IPS-15b (cell line): Measurements from ENCODE around the gene ARHGAP30.

Experiments used
- H3K27me3 ChIP-seq: one replicate; pipeline ENCODE4 v1.6.1; 2013; ENCODE audit warnings: low read length; ENCODE audit not compliant: control insufficient read depth, insufficient read depth
- H3K36me3 ChIP-seq: one replicate; pipeline ENCODE4 v1.6.1; 2013; ENCODE audit warnings: low read length; ENCODE audit not compliant: control insufficient read depth, insufficient read depth
- H3K4me1 ChIP-seq: one replicate; pipeline ENCODE4 v1.6.1; 2013; ENCODE audit warnings: mild to moderate bottlenecking, low read length; ENCODE audit not compliant: control insufficient read depth, insufficient read depth
- H3K4me3 ChIP-seq: one replicate; pipeline ENCODE4 v1.5.1; 2013; ENCODE audit warnings: low read depth, low read length
- H3K9ac ChIP-seq: one replicate; pipeline ENCODE4 v1.6.1; 2013; ENCODE audit warnings: low read depth, mild to moderate bottlenecking, low read length
- H3K9me3 ChIP-seq: one replicate; pipeline ENCODE4 v1.6.1; 2013; ENCODE audit warnings: mild to moderate bottlenecking, low read length; ENCODE audit not compliant: control insufficient read depth, insufficient read depth

Gene ARHGAP30

GRCh38 chr1:161088587-161089110, 19.0 kb upstream of the ARHGAP30 start:
- Histone ChIP-seq H3K4me3 (no peak overlapping the region), H3K9ac (no peak overlapping the region), H3K4me1 (peaks cover 6% of the 10 kb centered on the region), H3K9me3 (no peaks in the 10 kb centered on the region), H3K27me3 (no peaks in the 10 kb centered on the region), H3K36me3 (no peaks in the 10 kb centered on the region)

DNA sequence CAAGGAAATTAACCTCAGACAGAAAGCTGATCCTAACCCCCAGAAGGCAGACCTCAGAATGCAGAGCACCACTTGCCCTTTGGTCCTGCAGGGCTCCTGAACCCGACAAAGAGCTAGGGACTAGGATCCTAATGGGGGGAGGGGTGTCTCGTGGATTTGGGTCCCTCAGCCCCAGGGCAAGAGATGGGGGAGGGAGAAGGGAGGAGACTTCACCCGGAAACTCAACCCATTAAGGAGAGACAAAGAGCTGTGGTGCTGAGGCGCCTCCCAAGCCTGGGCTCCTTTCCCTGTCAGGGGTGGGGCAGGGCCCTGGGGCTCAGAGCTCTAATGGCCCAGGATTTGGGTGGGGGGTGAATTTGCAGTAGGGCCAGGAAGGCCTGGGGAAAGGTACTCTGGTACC, 16.8 kb upstream of the ARHGAP30 start:
- Histone ChIP-seq H3K36me3 (no peaks in the 10 kb centered on the region), H3K9ac (no peak overlapping the region), H3K4me3 (no peak overlapping the region), H3K27me3 (no peaks in the 10 kb centered on the region), H3K9me3 (no peaks in the 10 kb centered on the region), H3K4me1 (peaks cover 6% of the 10 kb centered on the region)

DNA sequence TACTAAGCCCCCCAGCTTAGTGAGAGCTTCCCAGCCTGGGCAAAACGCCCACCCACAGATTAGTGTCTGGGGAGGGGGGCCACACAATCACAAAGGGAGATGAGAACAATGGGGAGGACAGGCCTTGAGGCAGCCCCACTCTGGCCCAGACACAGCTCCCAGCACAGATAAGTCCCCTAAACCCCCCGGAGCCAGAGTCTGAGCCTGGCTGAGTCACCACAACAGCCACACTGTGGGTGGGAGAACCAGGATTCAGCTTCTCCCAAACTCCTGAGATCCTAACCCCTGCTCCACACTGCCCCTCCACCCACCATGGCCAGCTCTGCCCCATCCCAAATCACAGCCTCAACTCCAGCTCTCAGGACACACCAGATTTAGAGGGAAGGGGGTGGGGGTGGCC, 15.5 kb upstream of the ARHGAP30 start:
- no peaks in the 10 kb centered on the region for H3K36me3 ChIP-seq
- H3K9ac ChIP-seq = no peak overlapping the region
- H3K9me3 ChIP-seq = no peaks in the 10 kb centered on the region
- no peak overlapping the region for H3K4me3 ChIP-seq
- peaks cover 12% of the 10 kb centered on the region for H3K4me1 ChIP-seq
- no peaks in the 10 kb centered on the region for H3K27me3 ChIP-seq

- H3K4me1 ChIP-seq = peaks cover 13% of the 10 kb centered on the region
- H3K9me3 ChIP-seq = no peaks in the 10 kb centered on the region
- H3K36me3 ChIP-seq = no peaks in the 10 kb centered on the region
- H3K4me3 ChIP-seq = no peak overlapping the region
- no peak overlapping the region for H3K9ac ChIP-seq
- no peaks in the 10 kb centered on the region for H3K27me3 ChIP-seq
Measured at GRCh38 chr1:161084597-161084988, 14.9 kb upstream of the ARHGAP30 start.

DNA sequence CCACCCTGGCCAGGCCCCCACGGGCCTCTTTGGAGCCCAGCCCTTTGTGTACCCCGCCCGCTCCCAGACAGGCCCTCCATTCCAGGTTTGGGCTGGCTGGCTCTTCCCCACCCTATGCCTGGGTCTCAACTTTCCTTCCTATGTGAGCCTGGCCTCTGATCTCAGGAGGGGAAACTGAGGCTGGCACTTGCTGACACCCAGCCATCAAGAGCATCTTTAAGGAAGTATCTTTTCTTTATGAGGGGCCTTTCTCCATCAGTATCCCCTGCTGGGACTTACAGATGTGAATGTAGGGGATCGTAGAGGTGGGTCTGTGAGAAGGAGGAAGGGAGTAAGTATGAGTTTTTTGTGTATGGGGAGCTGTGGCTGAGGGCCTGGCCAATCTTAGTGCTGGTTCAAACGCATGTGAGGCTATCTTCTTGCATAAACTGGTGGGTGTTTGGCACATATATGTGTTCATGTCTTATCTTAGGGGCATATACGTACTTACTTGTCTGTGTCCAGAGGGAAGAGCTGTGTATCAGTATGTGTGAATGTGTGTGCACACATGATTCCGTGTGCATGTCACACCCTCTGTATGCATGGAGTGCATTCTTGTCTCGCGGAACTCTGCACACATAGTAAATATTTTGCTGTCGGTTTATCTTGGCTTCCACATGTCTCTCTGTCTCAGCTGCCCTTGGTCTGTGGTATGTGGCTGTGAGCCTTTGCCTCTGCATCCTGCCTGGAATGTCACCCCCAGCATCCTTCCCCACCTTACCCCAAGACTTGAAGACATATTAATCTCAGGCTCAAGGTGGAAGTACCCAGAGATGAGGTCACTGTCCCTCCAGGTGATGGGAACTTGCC, 14.3 kb upstream of the ARHGAP30 start:
- H3K9ac ChIP-seq = no peak overlapping the region
- no peak overlapping the region for H3K4me3 ChIP-seq
- H3K36me3 ChIP-seq = no peaks in the 10 kb centered on the region
- no peaks in the 10 kb centered on the region for H3K27me3 ChIP-seq
- peaks cover 13% of the 10 kb centered on the region for H3K4me1 ChIP-seq
- no peaks in the 10 kb centered on the region for H3K9me3 ChIP-seq

DNA sequence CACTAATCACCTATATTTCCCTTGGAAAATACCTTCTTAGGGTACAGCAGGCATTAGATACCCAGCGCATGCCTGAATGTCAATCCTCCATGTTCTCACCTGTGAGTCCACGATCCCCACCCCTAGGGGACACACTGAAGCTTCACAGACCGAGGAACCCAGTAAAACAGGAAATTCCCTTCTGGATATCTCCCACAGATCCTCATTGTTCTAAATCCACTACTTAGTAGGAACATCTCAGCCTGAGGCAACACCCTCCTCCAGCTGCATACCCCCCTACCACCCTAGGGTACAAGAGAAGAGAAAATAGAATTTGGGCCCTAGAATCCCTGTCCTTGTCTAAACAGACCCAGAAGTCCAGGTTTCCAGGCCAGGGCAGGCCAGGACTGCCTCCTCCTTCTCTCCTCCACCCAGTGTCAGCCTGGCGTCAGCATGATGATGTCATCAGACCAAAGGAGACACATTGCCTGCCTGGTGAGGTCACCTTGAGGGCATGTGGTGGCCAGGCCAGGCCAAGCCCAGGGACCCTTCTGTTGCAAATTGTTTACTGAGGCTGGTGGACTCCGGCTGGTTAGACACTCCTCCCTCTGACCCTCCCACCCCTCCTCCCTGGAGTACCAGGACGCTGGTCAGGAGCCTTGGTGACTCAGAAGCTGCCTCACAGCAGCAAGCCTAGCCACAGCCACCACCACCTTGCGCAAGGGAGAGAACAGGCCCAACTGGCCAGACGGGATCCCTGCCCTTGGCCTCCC, 13.5 kb upstream of the ARHGAP30 start:
- no peak overlapping the region for H3K9ac ChIP-seq

GRCh38 chr1:161082483-161082882, 12.8 kb upstream of the ARHGAP30 start:
- no peaks in the 10 kb centered on the region for H3K9me3 ChIP-seq
- H3K9ac ChIP-seq = no peak overlapping the region
- H3K4me1 ChIP-seq = peaks cover 13% of the 10 kb centered on the region
- H3K36me3 ChIP-seq = no peaks in the 10 kb centered on the region
- H3K27me3 ChIP-seq = no peaks in the 10 kb centered on the region
- H3K4me3 ChIP-seq = no peak overlapping the region

More for the DNA sequence above, 13.5 kb upstream of the ARHGAP30 start:
- H3K36me3 ChIP-seq = no peaks in the 10 kb centered on the region
- H3K27me3 ChIP-seq = no peaks in the 10 kb centered on the region
- H3K4me1 ChIP-seq = peaks cover 13% of the 10 kb centered on the region
- no peaks in the 10 kb centered on the region for H3K9me3 ChIP-seq
- H3K4me3 ChIP-seq = no peak overlapping the region

DNA sequence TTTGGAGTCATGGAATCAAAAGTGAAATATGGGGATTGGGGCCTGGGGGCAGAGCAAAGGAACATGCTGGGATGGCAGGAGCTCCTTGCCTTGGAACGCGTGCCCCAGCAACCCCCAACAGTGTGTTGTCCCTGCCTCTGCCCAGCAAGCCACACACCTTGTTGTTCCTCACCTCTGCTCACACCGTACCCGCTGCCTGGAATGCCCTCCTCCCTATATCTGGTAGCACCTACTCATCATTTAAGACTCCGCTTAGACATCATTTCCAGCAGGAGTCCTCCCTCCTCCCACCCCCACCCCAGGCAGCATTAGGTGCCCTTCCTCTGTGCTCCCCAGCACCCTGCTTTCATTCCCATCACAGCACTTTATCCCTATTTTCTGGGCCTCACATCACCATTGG, 11.8 kb upstream of the ARHGAP30 start:
- peaks cover 13% of the 10 kb centered on the region for H3K4me1 ChIP-seq
- no peaks in the 10 kb centered on the region for H3K9me3 ChIP-seq

DNA sequence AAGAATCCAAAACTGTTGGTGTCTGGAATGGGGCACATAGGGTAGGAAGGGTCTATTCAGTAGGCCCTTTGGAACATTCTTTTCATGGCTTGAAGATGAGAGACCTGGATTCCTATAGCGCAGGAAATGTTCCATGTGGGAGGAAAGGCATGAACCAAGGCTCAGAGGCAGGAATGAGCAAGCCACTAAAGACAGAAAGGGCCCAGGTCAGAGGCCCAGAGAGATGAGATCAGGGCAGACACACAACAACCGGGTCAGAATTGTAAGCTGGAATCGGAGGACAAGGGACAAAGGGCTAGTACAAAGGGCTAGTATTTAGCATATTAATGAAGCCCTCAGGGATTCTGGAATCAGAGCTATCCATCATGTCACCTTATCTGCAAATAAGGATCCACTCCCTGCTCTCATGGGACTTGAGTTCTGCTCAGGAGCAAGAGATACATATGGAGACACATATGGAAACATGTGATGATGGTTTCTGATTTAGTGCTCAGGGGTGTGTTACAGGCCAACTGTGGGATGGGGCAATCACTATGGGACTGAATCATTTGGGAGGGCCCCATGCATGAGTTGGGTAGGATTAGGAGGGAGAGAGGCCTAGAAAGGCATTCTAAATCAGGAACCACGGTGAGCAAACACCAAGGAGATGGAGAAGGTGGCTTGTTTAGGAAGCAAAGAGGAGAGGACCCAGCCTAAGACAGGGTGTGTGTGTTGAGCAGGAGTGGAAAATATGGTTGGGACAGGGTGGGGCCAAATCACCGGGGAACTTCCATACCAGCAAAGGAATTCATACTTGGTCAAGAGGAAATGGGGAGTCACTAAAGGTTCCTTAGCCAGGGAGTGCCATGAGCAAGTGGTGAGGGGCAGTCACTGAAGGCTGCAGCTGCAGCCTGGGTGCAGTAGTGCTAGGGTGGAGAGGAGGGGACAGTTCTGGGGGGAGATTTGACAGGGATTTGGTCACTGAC, 11.0 kb upstream of the ARHGAP30 start:
- Histone ChIP-seq H3K36me3 (no peaks in the 10 kb centered on the region), H3K9me3 (no peaks in the 10 kb centered on the region), H3K27me3 (no peaks in the 10 kb centered on the region), H3K9ac (no peak overlapping the region), H3K4me1 (peaks cover 7% of the 10 kb centered on the region), H3K4me3 (no peak overlapping the region)

More for the DNA sequence above, 11.8 kb upstream of the ARHGAP30 start:
- Histone ChIP-seq H3K9ac (no peak overlapping the region), H3K27me3 (no peaks in the 10 kb centered on the region), H3K36me3 (no peaks in the 10 kb centered on the region), H3K4me3 (no peak overlapping the region)

- H3K27me3 ChIP-seq = no peaks in the 10 kb centered on the region
- no peak overlapping the region for H3K9ac ChIP-seq
- H3K36me3 ChIP-seq = no peaks in the 10 kb centered on the region
- no peaks in the 10 kb centered on the region for H3K9me3 ChIP-seq
- H3K4me1 ChIP-seq = peaks cover 7% of the 10 kb centered on the region
- H3K4me3 ChIP-seq = no peak overlapping the region
Measured at GRCh38 chr1:161079436-161080110, 9.9 kb upstream of the ARHGAP30 start.

GRCh38 chr1:161077426-161077825, 7.7 kb upstream of the ARHGAP30 start:
- Histone ChIP-seq H3K4me1 (peaks cover 7% of the 10 kb centered on the region), H3K9me3 (no peaks in the 10 kb centered on the region), H3K4me3 (no peak overlapping the region), H3K27me3 (no peaks in the 10 kb centered on the region), H3K9ac (no peak overlapping the region), H3K36me3 (no peaks in the 10 kb centered on the region)
